GM19455 (cell line): Measurements from ENCODE around the gene IQSEC1.

ENCODE experiments used
- ATAC-seq: cut with Tn5 transposase; IDR thresholded peaks from one replicate; pipeline ENCODE4 v1.9.1; 2021; ENCODE audit not compliant: unreplicated experiment

IQSEC1 gene

GRCh38 chr3:12935861-12936830 is 137.1 kb downstream of the IQSEC1 start:
- ATAC-seq: no peak

- no peak for ATAC-seq
Observed at GRCh38 chr3:12935023-12935860, 138.0 kb downstream of the IQSEC1 start.

- ATAC-seq: no peak
Observed at GRCh38 chr3:12934431-12934830, 138.8 kb downstream of the IQSEC1 start.

- no peak for ATAC-seq
Observed at GRCh38 chr3:12933901-12934300, 139.3 kb downstream of the IQSEC1 start.

DNA sequence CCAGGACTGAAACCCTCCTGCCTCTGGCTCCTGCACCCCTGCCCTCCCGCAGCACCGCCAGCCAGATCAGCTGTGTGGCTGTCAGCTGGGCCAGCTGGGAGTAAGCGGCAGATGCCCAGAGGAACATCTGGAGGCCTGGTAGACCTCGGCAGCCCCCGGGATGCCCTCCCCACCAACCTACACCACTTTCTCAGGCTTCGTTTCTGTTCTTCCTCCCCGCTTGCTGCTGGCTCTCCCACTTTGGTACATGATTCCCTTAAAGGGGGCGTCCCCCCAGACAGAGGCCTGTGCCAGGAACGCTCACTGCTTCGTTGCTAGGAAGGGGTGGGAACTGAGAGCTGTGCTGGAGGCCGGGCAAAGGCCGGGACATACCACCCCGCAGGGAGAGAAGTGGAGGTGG is 140.5 kb downstream of the IQSEC1 start:
- ATAC-seq: no peak

- ATAC-seq: no peak
Observed at GRCh38 chr3:12932347-12932746, 140.9 kb downstream of the IQSEC1 start.

- no peak for ATAC-seq
Observed at GRCh38 chr3:12931273-12931905, 141.8 kb downstream of the IQSEC1 start.

GRCh38 chr3:12929801-12930200 is 143.4 kb downstream of the IQSEC1 start:
- ATAC-seq: no peak

- no peak for ATAC-seq
Observed at GRCh38 chr3:12926660-12927059, 146.6 kb downstream of the IQSEC1 start.

GRCh38 chr3:12925648-12926047 is 147.6 kb downstream of the IQSEC1 start:
- no peak for ATAC-seq

DNA sequence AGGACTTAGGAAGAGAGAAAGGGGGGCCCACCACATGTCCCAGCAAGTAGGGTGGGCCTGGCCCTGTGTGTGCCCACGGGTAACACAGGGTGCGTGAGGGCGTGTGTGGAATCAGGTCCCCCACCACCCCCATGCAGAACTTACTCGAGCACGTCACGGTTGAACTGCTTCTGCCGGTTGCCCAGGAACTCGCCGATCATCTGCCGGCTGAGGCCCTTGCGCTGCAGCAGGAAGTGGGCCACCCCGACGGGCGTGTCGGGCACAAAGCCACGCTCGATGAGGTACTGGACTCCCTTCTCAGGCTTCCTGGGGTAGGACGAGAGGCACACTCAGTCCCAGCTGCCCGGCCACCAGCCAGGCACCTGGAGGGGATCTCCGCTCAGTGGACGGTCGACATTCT is 148.8 kb downstream of the IQSEC1 start:
- ATAC-seq: no peak

- no peak for ATAC-seq
Observed at GRCh38 chr3:12922881-12923431, 150.3 kb downstream of the IQSEC1 start.

DNA sequence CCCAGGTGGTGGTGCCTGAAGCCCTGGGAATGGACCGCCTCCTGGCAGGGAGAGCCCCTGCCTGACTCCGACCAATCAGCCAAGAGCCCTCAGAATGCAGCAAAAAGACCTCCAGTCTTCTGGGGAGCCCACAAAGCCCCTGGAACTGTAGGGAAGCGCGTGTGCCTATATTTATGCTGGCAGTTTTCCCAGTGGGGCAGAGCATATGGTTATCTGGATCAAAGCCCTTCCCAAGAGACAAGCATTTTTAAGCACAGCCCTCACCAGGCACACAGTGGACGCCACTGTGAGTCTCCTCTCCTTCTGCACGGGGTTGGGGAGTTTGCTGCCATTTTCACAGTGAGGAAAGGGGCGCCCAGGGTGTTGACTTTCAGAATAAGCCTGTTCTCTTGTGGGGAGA is 150.9 kb downstream of the IQSEC1 start:
- ATAC-seq: no peak

GRCh38 chr3:12921736-12922135 is 151.5 kb downstream of the IQSEC1 start:
- ATAC-seq: no peak

GRCh38 chr3:12920967-12921366 is 152.3 kb downstream of the IQSEC1 start:
- no peak for ATAC-seq

DNA sequence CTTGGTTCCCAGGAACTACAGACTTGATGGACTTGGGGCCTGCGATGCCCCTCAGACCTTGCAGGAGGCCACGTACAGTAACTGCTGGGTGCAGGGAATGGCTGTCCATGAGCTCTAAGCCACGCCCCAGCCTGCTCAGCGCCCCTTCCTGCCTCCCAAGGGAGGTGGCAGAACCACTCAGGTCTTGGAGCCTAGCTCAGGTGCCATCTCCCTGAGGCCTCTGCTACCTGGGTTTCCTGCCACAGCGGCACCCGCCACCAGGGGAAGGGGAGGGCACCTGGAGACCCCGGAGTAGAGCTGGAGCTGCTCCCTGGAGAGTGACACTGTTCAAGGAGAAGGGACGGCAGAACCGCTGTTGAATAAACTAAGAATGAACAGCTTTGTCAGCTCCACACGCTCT is 154.0 kb downstream of the IQSEC1 start:
- ATAC-seq: no peak

DNA sequence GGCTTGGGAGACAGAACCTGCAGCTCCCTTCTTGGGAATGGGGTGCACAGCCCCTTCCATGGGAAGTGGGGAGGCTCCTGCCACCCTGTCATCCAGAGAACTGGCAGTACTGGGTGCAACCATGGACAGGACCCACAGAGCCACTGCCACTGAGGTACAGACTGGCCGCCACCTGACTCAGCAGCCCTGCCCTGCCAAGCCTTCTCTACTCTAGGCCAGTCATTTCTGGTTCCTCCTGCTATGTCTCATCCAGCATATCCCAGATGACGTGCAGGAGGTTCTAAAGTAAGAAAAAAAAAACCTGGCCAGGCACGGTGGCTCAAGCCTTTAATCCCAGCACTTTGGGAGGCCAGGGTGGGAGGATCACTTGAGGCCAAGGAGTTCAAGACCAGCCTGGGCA is 155.0 kb downstream of the IQSEC1 start:
- no peak for ATAC-seq

DNA sequence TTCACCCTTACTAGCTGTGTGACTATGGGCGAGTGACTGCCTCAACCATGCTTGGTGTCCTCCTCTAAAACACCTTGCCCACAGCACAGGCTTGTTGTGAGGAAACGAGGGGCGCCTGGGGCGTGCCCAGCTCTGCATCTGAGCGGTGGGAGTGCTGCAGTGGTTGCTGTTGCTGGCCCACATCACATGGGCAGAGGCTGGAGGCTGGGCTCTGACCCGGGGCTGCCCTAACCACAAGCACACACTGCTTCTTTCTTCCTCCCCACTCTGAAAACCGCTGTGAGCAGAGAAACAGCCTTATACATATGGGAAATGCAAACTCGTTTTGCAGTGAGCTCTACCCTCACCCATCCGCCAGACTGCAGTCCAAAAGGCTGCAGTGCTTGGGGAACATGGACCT is 157.1 kb downstream of the IQSEC1 start:
- ATAC-seq: no peak

DNA sequence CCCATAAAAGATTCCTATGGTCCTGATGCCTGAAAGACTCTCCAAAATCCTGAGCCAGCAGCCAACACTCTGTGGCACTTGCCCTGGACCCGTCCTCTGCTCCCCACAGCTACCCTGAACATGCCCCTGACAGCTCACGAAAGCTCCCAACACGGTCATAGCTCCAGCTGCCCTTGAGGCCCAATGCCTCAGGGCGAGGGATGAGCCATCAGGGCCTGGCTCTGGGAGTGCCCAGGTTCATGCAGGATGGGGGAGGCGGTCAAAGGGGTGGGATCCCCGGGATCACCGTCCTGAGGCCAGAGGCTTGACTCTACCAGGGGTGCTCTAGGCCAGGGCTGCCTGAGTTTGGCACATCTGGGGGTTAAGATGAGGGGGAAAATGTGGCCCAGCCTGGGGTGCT is 159.1 kb downstream of the IQSEC1 start:
- no peak for ATAC-seq

DNA sequence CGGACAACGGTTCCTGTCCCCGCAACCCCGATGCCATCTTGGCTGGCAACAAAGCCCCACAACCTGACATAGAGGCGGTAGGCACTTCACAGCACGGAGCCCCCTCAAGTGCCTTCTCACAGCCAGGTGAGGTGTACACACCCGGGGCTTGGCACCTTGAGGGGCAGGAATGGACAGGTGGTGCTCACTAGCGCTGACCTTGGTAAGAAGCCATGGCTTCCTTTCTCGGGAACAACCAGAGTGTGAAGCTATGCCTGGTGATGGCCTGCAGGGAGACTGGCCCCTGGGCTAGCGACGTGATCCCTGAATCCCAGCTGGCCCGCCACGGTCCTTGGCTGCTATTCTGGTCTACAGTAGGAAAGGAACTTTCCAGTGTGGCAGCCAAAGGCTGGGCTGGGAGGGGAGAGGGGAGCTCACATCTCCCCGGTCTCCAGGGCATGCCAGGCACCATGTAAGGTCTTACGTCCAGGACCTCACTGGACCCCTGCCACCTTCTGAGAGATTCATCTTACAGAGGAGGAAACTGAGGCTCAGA is 161.3 kb downstream of the IQSEC1 start:
- ATAC-seq: no peak
